OCI-LY3 (cell line): ENCODE measurements around the gene ANKRD29.

Experiments
- H2AFZ ChIP-seq: fragments of 200-600, 300-600 bp; shearing (Covaris generic); 2 replicates; pipeline ENCODE4 v1.6.0; 2014; ENCODE audit warnings: antibody characterized with exemption, low read depth, low read length
- H3K27ac ChIP-seq: fragments of 200-600, 300-600 bp; sonication (generic); 2 replicates; pipeline ENCODE4 v1.5.1; 2014; ENCODE audit warnings: mild to moderate bottlenecking, low read length, moderate library complexity, mixed read lengths
- H3K27me3 ChIP-seq: fragments of 200-600, 300-600 bp; sonication (generic); 2 replicates; pipeline ENCODE4 v1.6.1; 2014; ENCODE audit warnings: low read depth, low read length, mixed read lengths
- H3K36me3 ChIP-seq: fragments of 200-600, 300-600 bp; sonication (generic); replicated peaks from 2 replicates; pipeline ENCODE3; 2014; ENCODE audit warnings: low read depth, low read length, mixed read lengths
- H3K4me1 ChIP-seq: fragments of 300-600, 200-600 bp; sonication (generic); 2 replicates; pipeline ENCODE4 v1.6.1; 2014; ENCODE audit warnings: low read length, mixed read lengths
- H3K4me2 ChIP-seq: fragments of 200-600, 300-600 bp; sonication (generic); 2 replicates; pipeline ENCODE4 v1.6.1; 2014; ENCODE audit warnings: low read length, mixed read lengths
- H3K4me3 ChIP-seq: fragments of 300-600, 200-600 bp; sonication (generic); 2 replicates; pipeline ENCODE4 v1.5.1; 2014; ENCODE audit warnings: antibody characterized with exemption, mild to moderate bottlenecking, low read length, moderate library complexity
- H3K79me2 ChIP-seq: fragments of 300-600, 200-600 bp; shearing (Covaris generic); 2 replicates; pipeline ENCODE4 v1.6.1; 2014; ENCODE audit warnings: mild to moderate bottlenecking, low read length, mixed read lengths
- H3K9ac ChIP-seq: fragments of 300-600, 200-600 bp; shearing (Covaris generic); 2 replicates; pipeline ENCODE4 v1.6.0; 2014; ENCODE audit warnings: mild to moderate bottlenecking, low read length, moderate library complexity
- H3K9me3 ChIP-seq: fragments of 200-600, 300-600 bp; shearing (Covaris generic); 2 replicates; pipeline ENCODE4 v1.6.1; 2014; ENCODE audit warnings: low read length, mixed read lengths; ENCODE audit not compliant: insufficient read depth
- H4K20me1 ChIP-seq: fragments of 200-600, 300-600 bp; sonication (generic); 2 replicates; pipeline ENCODE4 v1.6.1; 2016; ENCODE audit warnings: low read length, mixed read lengths; ENCODE audit not compliant: insufficient read depth
- EZH2phosphoT487 ChIP-seq: fragments of 200-600 bp; shearing (Covaris generic); IDR thresholded peaks from 2 replicates; pipeline ENCODE4 v1.6.1; 2018; ENCODE audit warnings: antibody characterized with exemption, mixed run types, low read depth
- TF ChIP-seq, protein P1 (sequence below): fragments of 200-600, 300-600 bp; sonication (generic); IDR thresholded peaks from 2 replicates; pipeline ENCODE4 v1.5.1; 2014; ENCODE audit warnings: antibody characterized with exemption, low read length, low read depth

Gene ANKRD29

GRCh38 chr18:23636071-23636399 is 26.7 kb downstream of the ANKRD29 start:
- Histone ChIP-seq H2AFZ (no peak overlapping the region), H3K4me2 (no peak overlapping the region), H3K4me1 (no peaks in the 10 kb centered on the region), H3K27me3 (no peaks in the 10 kb centered on the region), H3K9ac (no peak overlapping the region), H3K4me3 (no peak overlapping the region), H3K27ac (no peak overlapping the region), H3K36me3 (no peaks in the 10 kb centered on the region), H4K20me1 (no peaks in the 10 kb centered on the region), H3K79me2 (no peaks in the 10 kb centered on the region), H3K9me3 (no peaks in the 10 kb centered on the region)
- no peak for TF ChIP-seq EZH2phosphoT487
- TF ChIP-seq, protein P1, sequence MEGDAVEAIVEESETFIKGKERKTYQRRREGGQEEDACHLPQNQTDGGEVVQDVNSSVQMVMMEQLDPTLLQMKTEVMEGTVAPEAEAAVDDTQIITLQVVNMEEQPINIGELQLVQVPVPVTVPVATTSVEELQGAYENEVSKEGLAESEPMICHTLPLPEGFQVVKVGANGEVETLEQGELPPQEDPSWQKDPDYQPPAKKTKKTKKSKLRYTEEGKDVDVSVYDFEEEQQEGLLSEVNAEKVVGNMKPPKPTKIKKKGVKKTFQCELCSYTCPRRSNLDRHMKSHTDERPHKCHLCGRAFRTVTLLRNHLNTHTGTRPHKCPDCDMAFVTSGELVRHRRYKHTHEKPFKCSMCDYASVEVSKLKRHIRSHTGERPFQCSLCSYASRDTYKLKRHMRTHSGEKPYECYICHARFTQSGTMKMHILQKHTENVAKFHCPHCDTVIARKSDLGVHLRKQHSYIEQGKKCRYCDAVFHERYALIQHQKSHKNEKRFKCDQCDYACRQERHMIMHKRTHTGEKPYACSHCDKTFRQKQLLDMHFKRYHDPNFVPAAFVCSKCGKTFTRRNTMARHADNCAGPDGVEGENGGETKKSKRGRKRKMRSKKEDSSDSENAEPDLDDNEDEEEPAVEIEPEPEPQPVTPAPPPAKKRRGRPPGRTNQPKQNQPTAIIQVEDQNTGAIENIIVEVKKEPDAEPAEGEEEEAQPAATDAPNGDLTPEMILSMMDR, result no peak

- Histone ChIP-seq H3K36me3 (no peaks in the 10 kb centered on the region), H3K27ac (no peak overlapping the region), H3K4me3 (no peak overlapping the region), H3K9me3 (no peaks in the 10 kb centered on the region), H3K79me2 (no peaks in the 10 kb centered on the region), H2AFZ (no peak overlapping the region), H3K9ac (no peak overlapping the region), H3K4me1 (no peaks in the 10 kb centered on the region), H4K20me1 (no peaks in the 10 kb centered on the region), H3K4me2 (no peak overlapping the region), H3K27me3 (no peaks in the 10 kb centered on the region)
- TF ChIP-seq, protein P1, result no peak
- no peak for TF ChIP-seq EZH2phosphoT487
Observed at GRCh38 chr18:23635283-23636070, 27.2 kb downstream of the ANKRD29 start.

- H3K27ac ChIP-seq, result no peak overlapping the region
- no peaks in the 10 kb centered on the region for H3K9me3 ChIP-seq
- no peaks in the 10 kb centered on the region for H3K4me1 ChIP-seq
- no peaks in the 10 kb centered on the region for H3K36me3 ChIP-seq
- no peak overlapping the region for H3K4me2 ChIP-seq
- no peaks in the 10 kb centered on the region for H3K79me2 ChIP-seq
- no peak overlapping the region for H3K9ac ChIP-seq
- no peaks in the 10 kb centered on the region for H3K27me3 ChIP-seq
- no peak overlapping the region for H2AFZ ChIP-seq
- no peaks in the 10 kb centered on the region for H4K20me1 ChIP-seq
- no peak for TF ChIP-seq EZH2phosphoT487
- TF ChIP-seq, protein P1, result no peak
- H3K4me3 ChIP-seq, result no peak overlapping the region
Observed at GRCh38 chr18:23634692-23635091, 28.0 kb downstream of the ANKRD29 start.

DNA sequence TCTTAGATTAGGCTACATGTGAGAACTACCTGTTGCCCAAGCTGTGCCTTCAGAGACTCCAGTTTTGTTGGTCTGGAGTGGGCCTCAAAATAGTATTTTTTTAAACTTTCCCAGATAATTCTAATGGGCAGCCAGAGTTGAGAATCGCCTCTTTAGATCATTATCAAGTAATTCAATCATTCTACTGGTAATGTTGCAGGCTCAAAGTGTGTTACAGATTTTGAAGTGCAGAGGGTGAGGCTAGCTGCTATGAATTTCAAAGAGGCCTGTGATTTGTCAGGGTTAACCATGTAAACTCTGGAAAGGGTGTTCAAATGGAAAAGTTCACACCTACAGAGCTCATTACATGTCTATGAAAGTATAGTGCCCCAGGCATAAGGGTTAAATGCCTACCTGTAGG is 30.1 kb downstream of the ANKRD29 start:
- TF ChIP-seq, protein P1, result no peak
- TF ChIP-seq EZH2phosphoT487, result no peak
- no peaks in the 10 kb centered on the region for H3K79me2 ChIP-seq
- H3K9ac ChIP-seq, result no peak overlapping the region
- no peak overlapping the region for H3K4me2 ChIP-seq
- no peak overlapping the region for H3K27ac ChIP-seq
- H4K20me1 ChIP-seq, result no peaks in the 10 kb centered on the region
- no peak overlapping the region for H2AFZ ChIP-seq
- no peak overlapping the region for H3K4me3 ChIP-seq
- H3K9me3 ChIP-seq, result no peaks in the 10 kb centered on the region
- no peaks in the 10 kb centered on the region for H3K36me3 ChIP-seq
- H3K27me3 ChIP-seq, result no peaks in the 10 kb centered on the region
- H3K4me1 ChIP-seq, result no peaks in the 10 kb centered on the region
